Activated CD8-positive, alpha-beta memory T cell treated with anti-CD3 and anti-CD28 coated beads, Interleukin-2, amount 50 U/mL, for 24 hours (primary cell): Measurements from ENCODE around the gene SLC18A3.
A peak's percentile ranks its signal among the peaks of the same experiment; 100 is the strongest.

ENCODE experiments used
- DNase-seq: peaks from one replicate; pipeline ENCODE4 v3.0.0-alpha.2; 2020; ENCODE audit errors: extremely low read depth

Gene SLC18A3

DNA sequence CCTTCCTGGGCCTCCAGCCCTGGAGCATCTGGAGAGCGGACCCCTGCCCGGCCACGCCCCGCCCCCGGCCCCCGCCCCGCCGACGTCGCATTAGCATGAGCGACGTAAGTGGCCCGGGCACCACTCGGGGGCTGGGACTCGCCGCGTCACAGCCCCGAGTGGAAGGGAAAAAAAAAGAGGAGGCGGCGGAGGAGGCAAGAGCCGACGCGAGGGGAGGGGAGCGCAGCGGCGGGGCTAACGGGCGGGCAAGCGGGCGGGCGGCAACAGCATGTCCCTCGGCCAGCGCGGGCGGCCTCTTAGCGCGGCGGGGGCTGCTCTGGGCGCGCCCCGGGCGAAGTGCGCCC, at the start of gene SLC18A3:
Gene SLC18A3, plus strand, starts transcription at position 197 of the 344 bp plus-strand sequence. CDS start 431 bp downstream, outside the sequence.
- DNase-seq: no peak

DNA sequence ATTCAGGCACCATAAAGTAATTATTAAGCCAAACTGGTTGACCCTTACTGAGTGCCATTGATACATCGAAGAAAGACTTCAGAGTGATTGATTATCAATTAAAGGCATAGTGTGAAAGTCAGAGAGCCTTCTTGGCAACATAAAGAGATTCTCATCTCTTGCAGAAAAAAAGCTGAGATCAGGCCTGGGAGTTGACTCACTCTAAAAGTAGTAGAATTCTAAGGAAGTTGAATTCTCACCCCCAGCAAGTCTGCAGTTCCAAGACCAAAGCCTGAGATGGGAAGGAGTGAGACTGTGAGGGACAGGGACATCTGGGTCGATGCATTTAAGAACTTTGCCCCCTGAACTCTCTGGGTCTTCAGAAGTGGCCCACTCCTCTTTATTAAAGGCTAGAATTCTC, 49.6 kb upstream of the SLC18A3 start:
- DNase-seq: no peak

DNA sequence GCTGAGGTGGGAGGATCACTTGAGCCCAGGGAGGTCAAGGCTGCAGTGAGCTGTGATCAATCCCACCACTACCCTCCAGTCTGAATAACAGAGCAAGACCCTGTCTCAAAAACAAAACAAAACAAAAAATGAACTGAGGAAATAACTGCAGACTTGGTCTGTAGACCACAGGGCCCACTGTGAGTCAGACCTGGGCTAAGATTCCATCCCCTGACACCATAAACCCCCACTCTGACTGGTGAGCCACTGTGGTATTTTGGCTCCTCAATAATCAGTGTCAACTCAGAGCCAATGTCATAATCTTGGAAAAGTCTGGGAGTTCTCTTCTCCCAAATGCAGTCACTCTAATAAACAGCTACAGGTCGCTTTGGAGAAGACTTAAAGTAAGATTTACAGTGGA, 47.2 kb upstream of the SLC18A3 start:
- no peak for DNase-seq

DNA sequence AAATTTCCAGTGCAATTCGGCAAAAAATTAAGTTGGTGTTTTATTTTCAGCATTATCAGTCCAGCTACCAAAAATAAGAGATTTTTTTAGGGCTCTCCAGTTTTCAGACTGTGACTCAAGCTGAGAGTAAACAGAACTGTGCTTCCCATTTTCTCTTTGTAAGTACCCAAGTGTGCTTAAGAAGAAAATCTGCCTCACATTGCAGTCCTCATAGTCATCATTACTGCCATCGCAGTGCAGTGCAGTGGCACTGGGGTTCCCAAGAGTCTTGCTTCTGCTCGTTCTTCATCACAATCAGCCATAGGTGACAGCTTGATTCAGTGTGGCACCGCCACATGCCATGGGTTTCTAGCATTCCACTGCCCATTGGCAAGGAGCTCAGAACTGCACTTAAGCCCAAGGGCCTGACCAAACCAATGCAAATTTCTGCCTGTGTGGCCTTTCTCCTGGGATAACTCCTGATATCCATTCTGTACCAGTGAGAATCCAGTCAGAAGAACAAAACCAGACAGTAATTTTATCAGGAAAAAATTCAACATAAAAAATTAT, 45.6 kb upstream of the SLC18A3 start:
- no peak for DNase-seq

DNA sequence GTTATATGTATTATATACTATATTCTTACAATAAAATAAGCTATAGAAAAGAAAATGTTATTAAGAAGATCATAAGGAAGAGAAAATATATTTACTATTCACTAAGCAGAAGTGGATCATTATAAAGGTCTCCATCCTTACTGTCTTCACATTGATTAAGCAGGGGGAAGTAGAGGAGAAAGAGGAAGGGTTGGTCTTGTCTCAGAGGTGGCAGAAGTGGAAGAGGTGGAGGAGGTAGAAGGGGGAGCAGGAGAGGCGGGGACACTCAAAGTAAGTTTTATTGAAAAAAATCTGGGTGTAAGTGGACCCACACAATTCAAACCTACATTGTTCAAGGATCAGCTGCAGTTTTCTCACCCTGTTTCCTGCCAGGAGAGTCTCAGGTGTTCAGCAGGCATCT, 42.3 kb upstream of the SLC18A3 start:
- no peak for DNase-seq

DNA sequence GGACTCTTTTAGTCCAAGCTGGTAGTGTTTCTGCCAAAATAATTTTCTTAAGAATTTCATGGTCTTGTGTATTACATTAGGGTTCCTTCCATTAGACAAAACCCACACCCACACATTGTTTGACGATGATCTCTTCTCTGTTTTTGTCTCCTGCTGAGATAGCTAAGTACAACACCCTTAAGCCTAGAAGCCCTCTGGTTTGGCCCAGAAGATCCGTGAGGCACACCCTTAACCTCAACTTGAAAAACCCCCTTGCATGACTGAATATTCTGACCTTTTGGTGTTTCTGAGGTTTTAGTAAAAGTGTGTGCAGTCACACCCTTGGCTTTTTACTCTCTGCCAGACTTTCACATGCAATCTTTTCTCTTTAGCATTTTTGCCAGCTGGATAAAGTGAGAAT, 41.9 kb upstream of the SLC18A3 start:
- DNase-seq: no peak

DNA sequence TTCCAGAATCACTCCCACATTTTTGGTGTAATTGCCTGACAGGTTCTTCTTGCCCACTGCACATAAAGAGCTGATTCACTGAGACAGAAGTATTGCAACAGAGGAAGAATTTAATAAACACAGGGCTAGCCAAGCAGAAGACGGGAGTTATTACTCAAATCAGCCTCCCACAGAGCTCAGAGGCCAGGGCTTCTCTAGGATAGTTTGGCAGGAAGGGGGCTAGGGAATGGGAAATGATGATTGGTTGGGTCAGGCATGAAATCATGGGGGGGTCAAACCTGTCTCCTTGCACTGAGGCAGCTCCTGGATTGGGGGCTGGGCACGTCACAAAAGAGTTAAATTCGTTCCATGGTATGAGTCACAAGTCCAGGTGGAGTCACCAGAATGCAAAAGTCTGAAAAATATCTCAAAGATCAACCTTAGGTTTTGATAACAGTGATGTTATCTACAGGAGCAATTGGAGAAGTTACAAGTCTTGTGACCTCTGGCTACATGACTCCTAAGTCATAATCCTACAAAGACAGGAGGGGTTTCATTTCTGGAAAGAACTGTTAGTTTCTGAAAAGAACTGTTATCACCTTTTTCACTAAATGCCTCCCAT, 41.0 kb upstream of the SLC18A3 start:
- no peak for DNase-seq

DNA sequence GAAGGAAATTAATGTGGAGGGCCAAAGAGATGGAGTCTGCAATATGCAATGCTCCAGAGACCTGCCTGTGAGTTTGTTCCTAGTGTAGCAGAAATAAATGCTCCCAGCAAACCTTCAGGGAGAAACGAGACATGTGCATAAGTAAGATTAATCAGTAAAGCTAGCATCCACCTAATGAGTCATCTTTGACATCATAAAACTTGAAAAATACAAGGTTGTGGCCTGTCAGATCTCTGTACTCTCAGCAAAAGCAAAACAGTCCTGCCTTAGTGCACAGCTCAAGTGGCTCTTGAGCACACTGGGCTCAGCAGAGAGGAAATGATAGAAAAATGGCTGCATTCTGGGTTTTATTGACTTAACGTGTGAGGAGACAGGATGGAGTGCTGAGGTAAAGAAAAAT, 38.7 kb upstream of the SLC18A3 start:
- no peak for DNase-seq

DNA sequence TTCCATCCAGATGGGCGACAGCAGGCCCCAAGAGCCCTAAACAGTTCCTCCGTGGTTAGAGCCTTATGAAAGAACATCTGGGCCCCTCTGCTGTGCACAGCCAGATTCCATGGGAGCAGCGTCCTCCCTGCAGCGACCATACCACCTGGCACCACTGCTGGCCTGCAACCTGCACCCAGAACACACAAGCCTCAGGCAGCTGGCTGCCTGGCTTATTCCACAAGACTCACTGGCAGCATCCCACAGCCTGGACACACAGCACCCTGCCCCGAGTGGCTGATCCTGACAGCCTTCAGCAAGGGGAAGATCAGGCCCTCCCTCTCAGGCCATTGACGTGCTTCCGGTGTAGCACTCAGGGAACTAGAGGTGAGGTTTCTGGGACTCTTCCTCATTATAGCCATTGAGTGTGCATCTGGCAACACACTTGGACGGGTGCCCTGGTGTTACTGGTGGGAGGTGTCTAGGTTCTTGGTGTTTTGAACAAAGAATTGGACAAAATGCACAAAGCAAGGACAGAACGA, 37.5 kb upstream of the SLC18A3 start:
- DNase-seq: no peak

DNA sequence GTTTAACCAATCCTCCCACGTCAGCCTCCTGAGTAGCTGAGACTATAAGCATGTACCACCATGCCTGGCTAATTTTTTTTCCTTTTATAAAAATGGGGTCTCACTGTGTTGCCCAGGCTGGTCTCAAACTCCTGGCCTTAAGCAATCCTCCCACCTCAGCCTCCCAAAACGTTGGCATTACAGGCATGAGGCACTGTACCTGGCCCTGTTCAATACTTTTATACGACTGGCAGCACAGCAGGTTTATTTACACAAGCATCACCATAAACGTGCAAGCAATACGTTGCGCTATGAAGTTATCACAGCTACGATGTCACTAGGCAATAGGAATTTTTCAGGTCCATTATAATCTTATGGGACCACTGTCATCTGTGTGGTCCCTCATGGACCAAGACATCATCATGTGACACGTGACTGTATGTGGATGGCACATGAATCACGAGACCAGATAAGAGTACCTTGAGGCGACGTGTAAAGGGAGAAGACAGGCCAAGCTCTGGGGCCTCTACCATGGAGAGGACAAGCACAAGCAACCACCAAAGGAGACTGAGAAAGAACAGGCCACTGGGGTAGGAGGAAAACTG, 34.5 kb upstream of the SLC18A3 start:
- no peak for DNase-seq

DNA sequence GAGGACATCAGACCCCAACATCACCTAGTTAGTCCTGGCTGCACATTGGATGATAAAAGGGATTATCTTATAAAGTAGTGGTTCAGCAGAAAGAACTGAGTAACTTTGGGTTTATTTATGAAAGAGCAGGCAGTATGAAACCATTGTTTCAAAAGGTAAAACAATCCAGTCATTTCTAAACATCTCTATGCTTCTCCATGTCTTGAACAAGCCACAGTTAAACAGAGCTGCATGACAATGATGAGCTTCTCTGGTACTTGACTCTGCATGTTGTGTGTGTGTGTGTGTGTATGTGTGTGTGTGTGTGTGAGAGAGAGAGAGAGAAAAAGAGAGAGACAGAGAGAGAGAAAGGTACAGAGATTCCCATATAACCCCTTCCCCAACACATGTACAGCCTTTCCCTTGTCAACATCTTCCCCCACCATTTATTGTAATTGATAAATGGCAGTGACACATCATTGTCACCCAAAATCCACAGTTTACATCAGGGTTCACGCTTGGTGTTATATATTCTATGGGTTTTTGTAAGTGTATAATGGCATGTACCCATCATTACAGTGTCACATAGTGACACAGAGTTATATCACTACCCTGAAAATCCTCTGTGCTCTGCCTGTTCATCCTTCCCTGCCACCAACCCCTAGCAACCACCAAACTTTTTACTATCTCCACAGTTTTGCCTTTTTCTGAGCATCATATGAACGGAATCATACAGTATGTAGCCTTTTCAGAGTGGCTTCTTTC, 32.8 kb upstream of the SLC18A3 start:
- DNase-seq: no peak

DNA sequence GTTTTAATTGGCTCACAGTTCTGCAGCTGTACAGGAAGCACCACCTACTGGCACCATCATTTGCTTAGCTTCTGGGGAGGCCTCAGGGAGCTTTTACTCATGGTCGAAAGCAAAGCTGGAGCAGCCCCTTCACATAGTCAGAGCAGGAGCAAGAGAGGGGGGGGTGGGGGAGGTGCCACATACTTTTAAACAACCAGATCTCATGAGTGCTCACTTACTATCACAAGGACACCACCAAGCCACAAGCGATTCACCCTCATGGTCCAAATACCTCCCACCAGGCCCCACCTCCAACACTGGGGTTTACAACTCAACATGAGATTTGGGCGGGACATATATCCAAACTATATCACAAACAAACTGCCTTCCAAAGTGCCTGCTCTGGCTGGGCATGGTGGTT, 31.7 kb upstream of the SLC18A3 start:
- DNase-seq: no peak

DNA sequence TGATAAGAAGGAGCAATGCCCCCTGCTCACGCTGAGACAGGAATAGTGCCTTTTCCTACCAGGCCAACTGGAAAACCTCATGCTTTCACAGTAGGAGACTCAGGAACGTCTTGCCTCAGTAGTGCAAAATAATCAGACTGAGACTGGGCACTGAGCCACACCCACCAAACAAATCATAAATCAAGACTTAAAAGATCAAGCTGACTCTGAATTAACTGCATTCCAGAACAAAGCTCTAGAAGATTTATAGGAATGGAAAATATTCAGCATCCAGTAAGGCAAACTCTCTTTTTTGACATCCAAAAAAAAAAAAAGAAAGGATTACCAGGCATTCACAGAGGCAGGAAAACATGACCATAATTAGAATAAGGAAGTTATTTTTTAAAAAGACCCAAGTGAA, 30.5 kb upstream of the SLC18A3 start:
- DNase-seq: no peak

DNA sequence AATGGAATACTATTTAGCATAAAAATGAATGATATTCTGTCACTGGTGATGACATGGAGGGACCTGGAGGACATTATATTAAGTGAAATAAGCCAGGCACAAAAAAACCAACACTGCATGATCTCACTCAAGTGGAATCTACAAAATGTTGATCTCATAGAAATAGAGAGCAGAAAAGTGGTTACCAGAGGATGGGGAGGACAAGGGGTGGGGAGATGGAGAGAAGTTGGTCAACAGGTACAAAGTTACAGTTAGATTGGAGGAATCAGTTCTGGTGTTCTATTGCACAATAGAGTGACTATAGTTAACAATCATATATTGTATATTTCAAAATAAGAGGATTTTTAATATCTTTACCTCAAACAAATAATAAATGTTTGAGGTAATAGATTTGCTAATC, 24.7 kb upstream of the SLC18A3 start:
- no peak for DNase-seq

DNA sequence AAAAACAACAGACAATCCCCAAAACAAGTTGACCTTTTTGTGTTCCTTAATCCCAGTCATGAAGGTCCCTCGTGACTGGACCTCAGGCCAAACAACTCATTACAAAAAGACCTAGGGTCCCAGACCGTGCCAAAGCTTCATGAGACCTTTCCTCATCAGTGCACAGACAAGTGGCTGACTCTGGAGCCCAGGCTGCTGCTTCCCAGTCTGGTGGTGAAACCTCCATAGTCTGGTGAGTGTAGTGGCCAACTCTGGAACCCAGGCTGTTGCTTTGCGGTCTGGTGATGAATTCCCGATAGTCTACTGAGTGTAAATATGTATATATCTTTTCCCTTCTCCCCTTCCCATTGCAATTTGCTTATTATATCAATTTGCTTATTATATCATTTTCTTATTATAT, 22.1 kb upstream of the SLC18A3 start:
- DNase-seq: no peak

DNA sequence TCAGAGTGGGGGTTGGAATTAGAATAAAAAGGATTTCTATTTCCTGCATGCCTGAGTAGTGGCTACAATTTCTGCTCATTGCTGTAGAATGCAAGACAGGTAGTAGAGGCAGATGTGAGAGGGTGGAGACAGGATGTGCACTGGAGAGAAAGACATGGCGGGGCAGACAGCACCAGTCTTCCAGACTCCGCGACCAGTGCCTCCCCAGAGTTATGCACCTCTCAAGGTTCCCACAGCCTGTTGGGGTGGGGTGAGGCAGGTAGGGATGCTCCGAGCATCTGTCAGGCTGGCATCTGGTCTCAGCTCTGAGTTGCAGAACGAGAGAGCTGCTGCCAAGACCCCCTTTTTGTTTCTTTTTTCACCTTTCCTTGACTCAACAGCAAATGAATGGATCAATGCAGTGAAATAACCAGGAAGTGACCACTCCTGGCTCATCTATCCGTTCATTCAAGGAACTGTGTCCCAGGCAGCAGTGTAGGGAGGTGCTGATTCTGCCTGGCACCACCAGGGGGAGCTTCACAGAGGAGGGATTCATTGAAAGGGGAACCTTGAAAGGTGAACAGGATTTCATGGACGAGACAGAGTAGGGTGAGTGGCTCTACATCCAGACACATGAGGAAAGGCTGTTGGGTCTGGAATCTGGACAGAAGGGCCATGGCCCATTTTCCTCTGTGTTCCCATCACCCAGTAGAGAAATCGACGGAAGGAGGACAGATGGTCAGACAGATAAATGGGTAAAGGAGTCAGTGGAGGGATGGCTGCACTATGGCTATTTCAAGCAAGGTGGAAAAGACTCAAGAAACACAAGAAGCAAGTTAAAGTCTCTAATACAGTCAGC, 17.2 kb upstream of the SLC18A3 start:
- DNase-seq: peak; percentile 20

DNA sequence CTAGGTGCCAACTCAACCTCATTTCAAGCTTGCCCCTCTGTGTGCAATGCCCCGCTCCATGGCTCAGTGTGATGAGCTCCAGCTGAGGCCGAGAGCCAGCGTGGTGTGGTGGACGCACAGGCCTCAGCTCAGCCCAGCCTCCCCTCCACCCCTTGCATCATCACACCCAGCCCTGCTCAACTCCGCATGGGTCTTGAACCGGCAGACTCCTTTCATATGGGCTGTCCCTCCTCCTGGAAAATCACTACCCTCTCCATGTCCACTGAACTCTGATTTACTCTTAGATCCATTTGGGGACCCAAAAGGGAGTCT, 16.6 kb upstream of the SLC18A3 start:
- no peak for DNase-seq

DNA sequence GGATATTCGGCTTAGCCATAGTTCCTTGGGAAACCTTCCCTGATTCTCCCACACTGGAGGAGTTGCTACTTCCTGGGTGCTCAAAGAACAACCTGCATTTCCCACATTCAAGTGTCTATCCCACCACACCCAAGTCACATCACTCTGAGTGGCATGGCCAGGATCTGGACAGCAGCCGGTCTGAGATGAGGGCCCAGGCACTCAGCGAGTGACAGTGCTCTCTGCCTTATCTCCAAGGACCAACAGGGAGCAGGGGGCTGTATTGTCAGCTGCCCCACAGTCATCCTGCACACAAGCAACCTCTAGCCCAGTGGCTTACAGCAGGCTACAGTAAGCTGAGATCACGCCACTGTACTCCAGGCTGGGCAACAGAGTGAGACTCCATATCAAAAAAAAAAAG, 16.1 kb upstream of the SLC18A3 start:
- no peak for DNase-seq

DNA sequence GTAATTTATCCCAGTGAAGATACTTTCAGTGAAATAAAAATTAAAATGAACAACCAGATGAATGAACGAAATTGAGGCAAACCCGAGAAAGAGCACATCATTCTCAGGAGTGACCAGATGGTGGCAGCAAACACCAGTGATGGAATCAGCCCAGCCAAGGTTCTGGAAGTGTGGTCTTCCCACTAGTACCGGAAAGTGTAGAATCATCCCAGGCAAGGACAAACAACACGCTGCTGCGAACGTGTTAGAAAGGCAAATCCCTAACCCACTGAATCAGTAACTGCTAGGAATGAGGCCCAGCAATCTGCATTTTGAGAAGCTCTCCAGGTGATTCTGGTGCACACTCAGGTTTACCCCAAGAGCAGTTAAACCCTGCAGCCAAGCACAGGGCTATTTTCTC, 15.5 kb upstream of the SLC18A3 start:
- no peak for DNase-seq

DNA sequence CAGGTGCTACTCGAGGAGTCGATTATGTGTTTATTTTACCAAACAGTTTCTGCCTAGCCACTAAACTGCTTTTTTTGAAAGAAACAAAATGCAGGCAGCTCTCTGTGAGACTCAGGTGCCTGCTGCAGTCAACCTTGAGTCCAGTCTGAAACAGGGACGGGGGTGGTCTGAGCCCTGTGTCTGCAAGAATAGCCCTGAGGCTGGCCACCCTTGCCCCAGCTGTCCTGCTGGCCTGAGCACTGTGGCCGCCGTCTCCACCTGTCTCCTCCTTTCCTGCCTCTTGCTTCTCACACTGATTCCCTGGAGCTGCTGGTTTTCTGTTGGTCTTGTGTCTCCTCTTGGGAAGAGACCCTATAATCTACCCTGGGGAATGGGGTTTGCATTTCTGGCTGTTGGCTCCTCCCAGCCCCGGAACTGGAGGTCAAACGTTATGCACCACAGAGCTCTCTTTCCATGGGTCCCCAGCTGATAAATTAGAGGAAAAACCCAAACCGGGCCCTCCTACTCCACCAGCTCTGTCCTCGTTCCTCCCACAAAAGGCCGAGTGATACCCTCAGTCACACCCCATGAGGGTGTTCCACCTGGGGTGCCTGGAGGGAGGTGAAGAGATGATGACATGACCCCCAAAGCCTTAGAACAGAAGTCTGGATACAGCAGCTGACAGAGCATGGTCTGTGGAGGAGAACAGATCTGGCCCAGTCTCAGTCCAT, 15.0 kb upstream of the SLC18A3 start:
- DNase-seq: no peak

DNA sequence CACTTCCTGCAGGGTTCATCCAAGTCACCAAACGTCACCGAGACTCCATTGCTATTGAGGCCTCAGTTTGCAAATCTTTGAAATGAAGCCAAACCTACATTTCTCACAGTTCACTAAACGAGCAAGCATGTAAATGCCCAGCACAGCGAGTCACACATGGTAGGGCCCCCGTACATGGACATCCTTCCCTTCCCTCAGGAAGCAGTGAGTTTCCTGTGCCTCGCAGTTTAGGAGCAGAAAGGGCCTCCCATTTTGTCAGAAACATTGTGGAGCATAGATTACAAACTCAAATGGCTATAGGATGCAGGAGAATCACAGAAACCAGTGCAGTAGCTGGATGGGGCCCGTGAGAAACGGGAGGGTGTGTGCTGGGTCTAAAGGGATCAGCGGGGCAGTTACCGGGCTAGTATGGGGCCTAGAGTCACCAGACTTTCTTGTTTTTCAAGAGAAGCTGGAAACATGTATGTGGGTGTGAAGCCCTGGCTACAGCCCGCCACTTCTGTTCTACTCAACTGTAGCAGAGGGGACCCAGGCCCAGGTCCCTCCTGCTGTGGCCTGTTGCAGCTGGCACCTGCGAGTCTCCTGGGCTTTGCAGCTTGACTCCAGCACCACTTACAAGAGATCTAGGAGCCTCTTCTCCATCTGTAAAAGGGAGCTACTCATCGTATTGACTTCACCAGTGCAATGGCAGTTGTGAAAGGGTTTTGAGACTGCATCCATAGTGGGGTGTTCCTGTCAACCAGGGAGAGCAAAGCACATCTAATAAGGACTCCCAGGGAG, 14.2 kb upstream of the SLC18A3 start:
- DNase-seq: no peak
